ENCODE data around the gene LY86. TPM values are rescaled to one million over a fixed set of nuclear protein-coding genes. Genes with fewer than 3 reads are reported as not detected.

The LY86 gene
- total and polyA plus RNA-seq, 9 of the 15 experiments (the other 6 are each of a cell fraction or from before 2014, with no cell fraction given): 0.08 to 0.20 TPM; not detected in 7

- TF ChIP-seq, protein P1, sequence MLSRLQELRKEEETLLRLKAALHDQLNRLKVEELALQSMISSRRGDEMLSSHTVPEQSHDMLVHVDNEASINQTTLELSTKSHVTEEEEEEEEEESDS (CRISPR knock-in tag; IDR thresholded peaks at IDR 0.05): no peak
- TF ChIP-seq HDAC8 (tag; IDR thresholded peaks at IDR 0.05) (no peak), TEAD2 (tag; IDR thresholded peaks at IDR 0.05) (no peak), RBM17 (IDR thresholded peaks at IDR 0.05; ENCODE audit: borderline replicate concordance, low read depth, low read length) (no peak), ZNF57 (CRISPR knock-in tag; IDR thresholded peaks at IDR 0.05) (no peak), RBM25 (IDR thresholded peaks at IDR 0.05; ENCODE audit: low read depth, low read length, severe bottlenecking) (peak; percentile 3), SUPT5H (IDR thresholded peaks at IDR 0.05) (no peak), RAD21 (CRISPR knock-in tag; conservative IDR thresholded peaks at IDR 0.05 in 1 of 2, IDR thresholded peaks at IDR 0.05 in 1 of 2) (peak; percentile 16 to 40; a peak in 2 of 4 replicates), ATF1 (CRISPR knock-in tag; IDR thresholded peaks at IDR 0.05) (no peak), ATF1 (tag; IDR thresholded peaks at IDR 0.05) (0 out of 2 replicates have a peak, but pooled peaks have one; percentile 23), YY1 (IDR thresholded peaks at IDR 0.05; ENCODE audit: borderline replicate concordance in 1 of 3, control insufficient read depth in 1 of 3, extremely low read depth in 1 of 3, insufficient read depth in 3 of 3, insufficient read length in 1 of 3, insufficient replicate concordance in 2 of 3, low read depth in 1 of 3, low read length in 2 of 3) (no peak), ZNF274 (IDR thresholded peaks at IDR 0.05; ENCODE audit: borderline replicate concordance, low read depth, low read length) (no peak), KAT2B (IDR thresholded peaks at IDR 0.05; ENCODE audit: low read depth, low read length) (no peak), NFIC (IDR thresholded peaks at IDR 0.05) (peak; percentile 91), BACH1 (tag; IDR thresholded peaks at IDR 0.05) (no peak), GTF2A2 (tag; IDR thresholded peaks at IDR 0.05) (no peak)
- TF ChIP-seq, protein P2, sequence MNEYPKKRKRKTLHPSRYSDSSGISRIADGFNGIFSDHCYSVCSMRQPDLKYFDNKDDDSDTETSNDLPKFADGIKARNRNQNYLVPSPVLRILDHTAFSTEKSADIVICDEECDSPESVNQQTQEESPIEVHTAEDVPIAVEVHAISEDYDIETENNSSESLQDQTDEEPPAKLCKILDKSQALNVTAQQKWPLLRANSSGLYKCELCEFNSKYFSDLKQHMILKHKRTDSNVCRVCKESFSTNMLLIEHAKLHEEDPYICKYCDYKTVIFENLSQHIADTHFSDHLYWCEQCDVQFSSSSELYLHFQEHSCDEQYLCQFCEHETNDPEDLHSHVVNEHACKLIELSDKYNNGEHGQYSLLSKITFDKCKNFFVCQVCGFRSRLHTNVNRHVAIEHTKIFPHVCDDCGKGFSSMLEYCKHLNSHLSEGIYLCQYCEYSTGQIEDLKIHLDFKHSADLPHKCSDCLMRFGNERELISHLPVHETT (CRISPR knock-in tag; conservative IDR thresholded peaks at IDR 0.05 in 1 of 2, IDR thresholded peaks at IDR 0.05 in 1 of 2): no peak
- TF ChIP-seq, protein P3, sequence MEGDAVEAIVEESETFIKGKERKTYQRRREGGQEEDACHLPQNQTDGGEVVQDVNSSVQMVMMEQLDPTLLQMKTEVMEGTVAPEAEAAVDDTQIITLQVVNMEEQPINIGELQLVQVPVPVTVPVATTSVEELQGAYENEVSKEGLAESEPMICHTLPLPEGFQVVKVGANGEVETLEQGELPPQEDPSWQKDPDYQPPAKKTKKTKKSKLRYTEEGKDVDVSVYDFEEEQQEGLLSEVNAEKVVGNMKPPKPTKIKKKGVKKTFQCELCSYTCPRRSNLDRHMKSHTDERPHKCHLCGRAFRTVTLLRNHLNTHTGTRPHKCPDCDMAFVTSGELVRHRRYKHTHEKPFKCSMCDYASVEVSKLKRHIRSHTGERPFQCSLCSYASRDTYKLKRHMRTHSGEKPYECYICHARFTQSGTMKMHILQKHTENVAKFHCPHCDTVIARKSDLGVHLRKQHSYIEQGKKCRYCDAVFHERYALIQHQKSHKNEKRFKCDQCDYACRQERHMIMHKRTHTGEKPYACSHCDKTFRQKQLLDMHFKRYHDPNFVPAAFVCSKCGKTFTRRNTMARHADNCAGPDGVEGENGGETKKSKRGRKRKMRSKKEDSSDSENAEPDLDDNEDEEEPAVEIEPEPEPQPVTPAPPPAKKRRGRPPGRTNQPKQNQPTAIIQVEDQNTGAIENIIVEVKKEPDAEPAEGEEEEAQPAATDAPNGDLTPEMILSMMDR (IDR thresholded peaks at IDR 0.05 in 2 of 3, conservative IDR thresholded peaks at IDR 0.05 in 1 of 3; ENCODE audit: insufficient read depth in 2 of 3, low read depth in 1 of 3, low read length in 3 of 3): peak; percentile 9 to 38 (median 27); a peak in 2 of 6 replicates
Observed at GRCh38 chr6:6699741-6700367, 111.3 kb downstream of the LY86 start (continued).
